GM19468 (cell line): ENCODE measurements around the gene HLA-DQB1.
"Not testable (repeated sequence)": the region's sequence is repeated elsewhere in the genome, so short reads cannot be mapped to it uniquely, and the experiment has no call there.

Source experiments
- ATAC-seq: cut with Tn5 transposase; IDR thresholded peaks from one replicate; pipeline ENCODE4 v1.9.1; 2021; ENCODE audit warnings: mild to moderate bottlenecking, moderate library complexity, moderate number of reproducible peaks; ENCODE audit not compliant: unreplicated experiment; ENCODE audit errors: extremely low read depth

Gene HLA-DQB1

GRCh38 chr6:32664354-32664753 lies 2.1 kb downstream of the HLA-DQB1 start:
- ATAC-seq, result no peak

- no peak for ATAC-seq
Measured at GRCh38 chr6:32662836-32663235, 3.6 kb downstream of the HLA-DQB1 start.

- no peak for ATAC-seq
Measured at GRCh38 chr6:32662099-32662498, 4.4 kb downstream of the HLA-DQB1 start.

GRCh38 chr6:32659856-32660595 lies 6.4 kb downstream of the HLA-DQB1 start:
- no peak for ATAC-seq

DNA sequence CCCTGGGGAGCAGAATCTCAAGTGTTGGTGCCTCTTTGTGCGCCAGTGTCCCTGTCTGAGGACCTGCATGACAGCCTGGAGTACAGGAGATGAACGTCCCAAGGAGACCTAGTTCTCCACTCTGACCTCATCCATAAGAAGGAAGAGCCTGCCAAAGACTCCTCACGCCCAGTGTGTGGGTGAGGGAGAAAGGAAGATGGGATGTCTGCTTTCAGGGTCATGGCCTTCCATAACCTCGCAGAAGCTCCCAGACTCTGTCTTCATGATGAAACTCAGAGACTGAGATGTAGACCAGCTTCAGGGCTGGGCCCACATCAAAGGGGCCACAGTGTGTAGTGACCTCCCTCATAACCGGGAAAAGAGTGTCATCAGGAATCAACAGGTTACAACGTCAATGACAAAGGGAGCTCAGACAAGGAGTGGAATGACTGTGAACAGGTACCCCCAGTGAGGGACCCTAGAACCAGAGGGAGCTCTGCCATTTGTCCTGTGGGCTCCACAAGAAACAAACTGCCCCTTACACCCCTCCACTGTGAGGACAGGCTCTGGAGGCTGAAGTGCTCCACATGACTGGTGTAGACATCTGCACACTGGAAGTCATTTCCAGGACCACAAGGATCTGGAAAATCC lies 8.1 kb downstream of the HLA-DQB1 start:
- ATAC-seq, result no peak

- ATAC-seq, result not testable (repeated sequence)
Measured at GRCh38 chr6:32657819-32658218, 8.6 kb downstream of the HLA-DQB1 start.

GRCh38 chr6:32657329-32657728 lies 9.1 kb downstream of the HLA-DQB1 start:
- not testable (repeated sequence) for ATAC-seq

DNA sequence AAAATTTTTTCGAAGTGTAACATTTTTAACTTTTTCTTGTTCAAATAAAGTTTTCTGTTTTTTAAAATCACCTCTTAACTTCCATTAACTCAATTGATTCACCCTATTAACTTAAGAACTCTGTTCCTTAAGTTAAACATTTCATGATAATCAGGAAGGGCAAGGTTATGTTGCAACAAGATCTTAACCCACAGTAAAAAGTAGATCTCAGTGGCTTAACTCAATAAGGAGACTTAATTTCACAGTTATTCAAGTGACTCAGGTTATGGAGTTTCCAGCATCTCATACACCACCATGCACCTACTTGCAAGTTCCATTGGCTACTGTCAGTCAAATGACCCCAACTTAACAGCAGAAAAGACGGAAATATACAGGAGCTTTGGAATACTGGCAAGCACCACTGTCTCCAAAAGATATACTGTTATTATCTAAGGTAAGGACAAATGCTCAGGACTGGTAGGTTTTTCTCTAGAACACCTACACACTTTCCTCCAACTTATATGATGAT lies 11.2 kb downstream of the HLA-DQB1 start:
- no peak for ATAC-seq

- ATAC-seq, result no peak
Measured at GRCh38 chr6:32645047-32645703, 21.3 kb downstream of the HLA-DQB1 start.

GRCh38 chr6:32643904-32644303 lies 22.6 kb downstream of the HLA-DQB1 start:
- ATAC-seq, result no peak

- no peak for ATAC-seq
Measured at GRCh38 chr6:32642720-32643106, 23.7 kb downstream of the HLA-DQB1 start.

DNA sequence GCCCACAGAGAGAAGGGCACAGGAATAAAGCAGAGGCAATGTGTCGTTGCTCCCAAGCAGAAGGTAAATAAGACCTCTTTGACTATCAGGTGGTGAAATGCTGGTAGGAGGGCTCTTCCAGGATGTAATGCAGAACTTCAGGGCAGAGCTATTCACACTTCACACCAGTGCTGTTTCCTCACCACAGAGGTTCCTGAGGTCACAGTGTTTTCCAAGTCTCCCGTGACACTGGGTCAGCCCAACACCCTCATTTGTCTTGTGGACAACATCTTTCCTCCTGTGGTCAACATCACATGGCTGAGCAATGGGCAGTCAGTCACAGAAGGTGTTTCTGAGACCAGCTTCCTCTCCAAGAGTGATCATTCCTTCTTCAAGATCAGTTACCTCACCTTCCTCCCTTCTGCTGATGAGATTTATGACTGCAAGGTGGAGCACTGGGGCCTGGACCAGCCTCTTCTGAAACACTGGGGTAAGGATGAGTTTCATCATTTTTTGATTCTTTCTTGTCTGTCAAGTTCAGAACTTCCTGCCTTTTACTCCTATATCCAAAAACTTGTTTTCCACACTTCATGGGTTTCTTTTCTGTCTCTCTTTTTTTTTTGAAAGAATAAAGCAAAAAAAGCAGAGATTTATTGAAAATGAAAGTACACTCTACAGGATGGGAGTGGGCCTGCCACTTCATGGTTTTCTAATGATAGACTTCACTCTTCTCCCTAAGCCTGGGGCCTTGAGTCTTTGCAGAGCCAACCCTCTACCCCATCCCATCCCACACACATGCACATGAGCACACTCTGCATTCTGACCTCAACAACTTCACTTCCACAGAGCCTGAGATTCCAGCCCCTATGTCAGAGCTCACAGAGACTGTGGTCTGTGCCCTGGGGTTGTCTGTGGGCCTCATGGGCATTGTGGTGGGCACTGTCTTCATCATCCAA lies 24.4 kb downstream of the HLA-DQB1 start:
- ATAC-seq, result not testable (repeated sequence)

DNA sequence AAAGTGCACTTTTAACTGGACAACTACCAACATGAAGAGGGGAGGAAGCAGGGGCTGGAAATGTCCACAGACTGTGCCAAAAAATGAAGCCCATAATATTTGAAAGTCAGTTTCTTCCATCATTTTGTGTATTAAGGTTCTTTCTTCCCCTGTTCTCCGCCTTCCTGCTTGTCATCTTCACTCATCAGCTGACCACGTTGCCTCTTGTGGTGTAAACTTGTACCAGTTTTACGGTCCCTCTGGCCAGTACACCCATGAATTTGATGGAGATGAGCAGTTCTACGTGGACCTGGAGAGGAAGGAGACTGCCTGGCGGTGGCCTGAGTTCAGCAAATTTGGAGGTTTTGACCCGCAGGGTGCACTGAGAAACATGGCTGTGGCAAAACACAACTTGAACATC lies 25.3 kb downstream of the HLA-DQB1 start:
- no peak for ATAC-seq

DNA sequence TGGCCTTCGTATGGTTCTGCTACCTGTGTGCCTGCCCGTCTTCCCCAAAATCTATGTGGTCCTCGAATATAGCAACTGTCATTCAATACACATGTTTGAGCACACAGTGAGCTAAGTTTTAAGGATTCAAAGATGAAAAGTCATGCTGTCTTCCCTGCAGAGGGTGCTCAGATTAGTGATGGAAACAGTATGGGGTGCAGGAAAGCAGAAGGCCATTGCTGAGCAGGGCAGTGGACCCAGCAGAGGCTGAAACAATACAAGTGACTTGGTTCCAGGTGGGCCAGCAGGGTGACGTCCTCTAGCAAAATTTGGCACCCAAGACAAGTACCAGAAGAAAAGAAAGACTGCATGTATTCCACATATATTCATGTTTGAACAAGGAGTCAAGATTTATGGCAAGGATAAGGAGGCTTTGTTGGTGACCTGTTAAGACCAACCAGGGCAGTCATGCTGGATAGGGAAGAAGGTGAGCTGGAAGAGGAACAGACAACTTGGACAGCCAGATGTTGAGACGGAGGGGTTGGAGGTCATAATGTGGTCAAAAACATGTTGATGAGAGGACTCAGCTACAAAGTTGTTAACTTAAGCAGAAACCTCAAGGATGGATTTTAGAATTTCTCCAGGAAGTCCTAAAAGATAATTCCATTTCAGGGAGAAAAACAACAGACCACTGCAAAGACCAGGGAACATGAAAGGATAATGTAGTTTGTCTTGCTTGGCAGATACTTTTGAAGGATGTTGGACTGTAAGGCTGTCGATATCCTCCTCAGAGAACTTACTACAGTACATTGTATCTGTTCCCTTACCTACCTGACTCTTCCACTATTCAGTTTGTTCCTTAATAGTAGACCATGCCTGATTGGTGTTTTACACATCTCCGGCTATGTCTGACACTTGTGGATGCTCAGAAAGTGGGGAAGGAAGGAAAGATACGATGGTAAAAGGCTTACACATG lies 26.7 kb downstream of the HLA-DQB1 start:
- ATAC-seq, result no peak

- ATAC-seq, result no peak
Measured at GRCh38 chr6:32638532-32639219, 27.8 kb downstream of the HLA-DQB1 start.

DNA sequence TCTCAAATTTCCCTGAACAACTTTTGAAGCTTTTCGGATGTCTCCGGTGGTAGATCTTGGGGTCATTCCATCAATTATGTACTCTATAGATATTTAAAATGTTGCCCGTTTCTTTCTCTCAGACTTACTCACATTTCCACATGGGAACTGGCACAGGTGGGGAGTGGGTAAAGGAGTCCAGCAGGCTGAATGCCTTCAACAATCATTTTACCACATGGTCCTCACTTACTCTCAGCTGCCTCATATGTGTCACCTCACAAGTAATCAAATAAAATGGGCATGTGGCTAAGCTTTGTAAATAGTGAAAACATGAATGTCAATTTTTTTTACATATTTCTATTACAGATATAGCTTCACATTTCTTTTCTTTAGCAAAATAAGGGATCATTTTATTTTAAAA lies 28.6 kb downstream of the HLA-DQB1 start:
- no peak for ATAC-seq

DNA sequence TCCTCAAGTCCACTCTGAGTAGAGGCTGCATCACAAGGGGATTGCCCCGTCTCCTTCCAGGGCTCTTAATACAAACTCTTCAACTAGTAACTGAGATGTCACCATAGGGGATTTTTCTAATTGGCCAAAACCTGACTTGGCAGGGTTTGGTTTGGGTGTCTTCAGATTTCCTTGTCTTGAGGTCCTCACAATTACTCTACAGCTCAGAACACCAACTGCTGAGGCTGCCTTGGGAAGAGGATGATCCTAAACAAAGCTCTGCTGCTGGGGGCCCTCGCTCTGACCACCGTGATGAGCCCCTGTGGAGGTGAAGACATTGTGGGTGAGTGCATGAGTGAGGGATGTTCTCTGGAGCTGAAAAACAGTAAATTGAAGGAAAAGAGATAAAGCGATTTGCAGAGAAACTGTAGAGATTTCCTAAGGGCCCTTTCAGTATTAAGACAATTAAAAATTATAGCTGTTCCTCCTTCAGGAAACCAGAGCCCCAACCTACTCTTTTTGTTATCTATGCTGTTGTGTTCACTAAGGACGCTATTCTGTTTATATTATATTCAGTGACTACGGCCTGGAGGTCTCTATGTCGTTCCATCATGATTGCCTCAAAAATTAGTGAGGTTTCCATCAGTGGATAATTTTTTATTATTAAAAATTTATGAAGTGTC lies 29.1 kb downstream of the HLA-DQB1 start, which contains the start of gene HLA-DQA1:
HLA-DQA1 (plus strand) TSS at position 188 of the 662 bp plus-strand sequence; CDS start at position 241, 53 bp downstream.
- peak; percentile 42 for ATAC-seq
